HEK293T (cell line): Measurements from ENCODE around the gene ATP1A3.

Experiments used
- CTCF ChIA-PET: fragments of 350-600 bp; formaldehyde crosslinking; extraction: SDS; loops from one replicate; lab custom pipeline; 2021; ENCODE audit warnings: antibody characterized with exemption, inconsistent platforms; lab: Yijun Ruan, JAX
- POLR2A ChIA-PET: fragments of 350-600 bp; formaldehyde crosslinking; extraction: SDS; loops from one replicate; lab custom pipeline; 2020; ENCODE audit warnings: antibody characterized with exemption, inconsistent platforms; lab: Yijun Ruan, JAX
- DNase-seq: peaks from one replicate; pipeline ENCODE4 v3.0.0; 2012; ENCODE audit warnings: mixed read lengths; ENCODE audit errors: extremely low spot score
- ARNT ChIP-seq: fragments of 450-650 bp; IDR thresholded peaks from 2 replicates; pipeline ENCODE4 v1.6.1; 2017; ENCODE audit warnings: mild to moderate bottlenecking
- BHLHE40 ChIP-seq: fragments of 450-650 bp; IDR thresholded peaks from 2 replicates; pipeline ENCODE4 v1.6.1; 2016; ENCODE audit warnings: mild to moderate bottlenecking, moderate library complexity, borderline replicate concordance
- CTBP1 ChIP-seq: fragments of 450-650 bp; IDR thresholded peaks from 2 replicates; pipeline ENCODE4 v1.6.1; 2016; ENCODE audit warnings: borderline replicate concordance
- ELF4 ChIP-seq: fragments of 450-650 bp; IDR thresholded peaks from 2 replicates; pipeline ENCODE4 v1.6.1; 2017; ENCODE audit warnings: antibody characterized with exemption
- FOXA1 ChIP-seq: fragments of 450-650 bp; IDR thresholded peaks from 2 replicates; pipeline ENCODE4 v1.6.1; 2016; ENCODE audit warnings: mild to moderate bottlenecking
- FOXK2 ChIP-seq: fragments of 450-650 bp; IDR thresholded peaks from 2 replicates; pipeline ENCODE4 v1.6.1; 2016; ENCODE audit warnings: mild to moderate bottlenecking
- FOXM1 ChIP-seq: fragments of 450-650 bp; IDR thresholded peaks from 2 replicates; pipeline ENCODE4 v1.6.1; 2017; ENCODE audit warnings: mild to moderate bottlenecking, borderline replicate concordance
- HDGF ChIP-seq: fragments of 450-650 bp; IDR thresholded peaks from 2 replicates; pipeline ENCODE4 v1.6.1; 2017; ENCODE audit warnings: antibody characterized with exemption, borderline replicate concordance
- L3MBTL2 ChIP-seq: fragments of 450-650 bp; conservative IDR thresholded peaks from 2 replicates; pipeline ENCODE4 v1.6.1; 2016; ENCODE audit warnings: mild to moderate bottlenecking
- LEF1 ChIP-seq: fragments of 450-650 bp; IDR thresholded peaks from 2 replicates; pipeline ENCODE4 v1.6.1; 2017; ENCODE audit warnings: mild to moderate bottlenecking, borderline replicate concordance
- NFRKB ChIP-seq: fragments of 450-650 bp; IDR thresholded peaks from 2 replicates; pipeline ENCODE4 v1.6.1; 2016; ENCODE audit warnings: mild to moderate bottlenecking, moderate library complexity
- SP1 ChIP-seq: fragments of 450-650 bp; IDR thresholded peaks from 2 replicates; pipeline ENCODE4 v1.6.1; 2017
- SUZ12 ChIP-seq: fragments of 450-650 bp; IDR thresholded peaks from 2 replicates; pipeline ENCODE4 v1.6.1; 2016; ENCODE audit warnings: mild to moderate bottlenecking
- TARDBP ChIP-seq: fragments of 450-650 bp; IDR thresholded peaks from 2 replicates; pipeline ENCODE4 v1.6.1; 2016
- ZNF384 ChIP-seq: fragments of 450-650 bp; IDR thresholded peaks from 2 replicates; pipeline ENCODE4 v1.6.1; 2016
- TF ChIP-seq, protein P1 (sequence below): fragments of 450-650 bp; IDR thresholded peaks from 2 replicates; pipeline ENCODE4 v1.6.1; 2016

ATP1A3 gene

DNA sequence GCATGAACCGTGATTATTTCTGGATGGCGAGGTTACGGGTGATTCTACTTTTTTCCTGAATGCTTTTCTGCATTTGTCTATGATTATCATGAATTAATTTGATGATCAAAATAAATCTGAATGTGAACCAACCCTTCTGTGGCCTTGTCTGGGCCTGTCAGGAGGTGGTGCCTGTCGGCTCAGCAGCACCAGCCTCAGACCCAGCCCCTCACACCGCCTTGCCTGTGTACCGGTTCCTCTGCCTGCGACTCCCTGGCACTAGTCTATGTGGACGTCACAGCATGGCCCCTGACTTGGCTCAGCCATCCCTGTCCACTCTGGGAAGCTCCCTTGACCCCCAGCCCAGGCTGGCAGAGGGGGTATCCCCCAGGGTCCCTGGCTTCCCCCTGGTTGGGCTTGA is 19.4 kb downstream of the ATP1A3 start:
- CTCF ChIA-PET, result no interaction called here
- DNase-seq, result no peak
- POLR2A ChIA-PET, result interaction anchor here (1.2 kb wide), 1 partner anchor 15 kb away, joined by 3 read pairs; the partner anchor contains the start of gene RABAC1

DNA sequence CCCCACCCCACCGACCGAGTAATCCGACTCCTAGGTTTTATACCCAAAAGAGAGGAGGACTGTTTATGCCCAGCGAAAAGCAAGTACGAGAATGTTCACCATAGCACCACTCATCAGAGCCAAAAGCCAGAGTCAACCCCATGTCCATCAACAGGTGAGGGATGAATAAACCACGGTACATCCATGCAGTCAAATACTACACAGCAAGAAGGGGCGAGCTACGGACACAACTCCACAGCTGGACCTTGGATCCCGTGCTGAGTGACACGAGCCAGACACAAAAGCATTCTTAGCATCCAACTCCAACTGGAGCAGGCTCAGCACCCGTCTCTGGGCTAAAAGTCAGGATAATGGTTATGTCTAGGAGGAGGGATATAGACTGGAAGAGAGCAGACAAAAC is 22.7 kb downstream of the ATP1A3 start:
- TF ChIP-seq SP1, result no peak
- TF ChIP-seq TARDBP, result no peak
- TF ChIP-seq, protein P1, sequence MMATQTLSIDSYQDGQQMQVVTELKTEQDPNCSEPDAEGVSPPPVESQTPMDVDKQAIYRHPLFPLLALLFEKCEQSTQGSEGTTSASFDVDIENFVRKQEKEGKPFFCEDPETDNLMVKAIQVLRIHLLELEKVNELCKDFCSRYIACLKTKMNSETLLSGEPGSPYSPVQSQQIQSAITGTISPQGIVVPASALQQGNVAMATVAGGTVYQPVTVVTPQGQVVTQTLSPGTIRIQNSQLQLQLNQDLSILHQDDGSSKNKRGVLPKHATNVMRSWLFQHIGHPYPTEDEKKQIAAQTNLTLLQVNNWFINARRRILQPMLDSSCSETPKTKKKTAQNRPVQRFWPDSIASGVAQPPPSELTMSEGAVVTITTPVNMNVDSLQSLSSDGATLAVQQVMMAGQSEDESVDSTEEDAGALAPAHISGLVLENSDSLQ, result no peak
- no peak for TF ChIP-seq ELF4
- TF ChIP-seq ZNF384, result no peak
- no peak for TF ChIP-seq LEF1
- TF ChIP-seq BHLHE40, result no peak
- no peak for TF ChIP-seq FOXA1
- TF ChIP-seq HDGF, result no peak
- DNase-seq, result no peak
- ChIA-PET POLR2A (no interaction called here), CTCF (no interaction called here)

More for the DNA sequence above, 19.4 kb downstream of the ATP1A3 start:
- no peak for TF ChIP-seq LEF1

DNA sequence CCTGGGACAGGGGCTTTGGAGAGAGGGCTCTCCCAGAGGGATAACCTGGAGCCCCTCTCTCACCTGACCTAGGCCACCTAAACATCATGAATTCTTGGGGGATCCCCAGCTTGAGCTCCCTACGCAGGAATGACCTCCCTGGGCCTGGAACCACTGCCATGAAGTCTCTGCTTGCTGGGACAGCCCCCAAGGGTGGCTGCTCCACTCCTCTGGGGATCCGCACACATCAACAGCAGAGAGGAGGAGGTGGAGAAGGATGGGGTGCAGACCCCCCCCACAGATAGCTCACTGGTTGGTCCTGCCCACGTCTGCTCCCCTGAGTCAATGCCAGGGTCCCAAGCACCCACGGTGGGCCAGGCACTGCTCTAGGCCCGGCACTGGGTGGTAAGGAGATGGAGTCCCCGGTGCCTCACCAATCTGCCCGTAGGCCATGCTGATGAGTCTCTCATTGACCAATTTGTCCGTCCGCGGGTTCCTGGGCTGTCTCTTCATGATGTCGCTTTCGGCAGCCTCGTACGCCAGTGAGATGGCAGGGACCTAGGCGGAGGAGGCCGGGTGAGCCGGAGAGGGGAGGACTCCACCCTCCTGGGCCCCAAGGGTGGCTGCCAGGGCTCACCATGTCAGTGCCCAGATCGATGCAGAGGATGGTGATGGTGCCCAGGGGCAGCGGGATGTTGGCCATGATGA is 24.1 kb downstream of the ATP1A3 start:
- CTCF ChIA-PET, result interaction anchor here (0.6 kb wide), 1 partner anchor 618 kb away, joined by 3 read pairs; no protein-coding TSS in a partner anchor
- TF ChIP-seq CTBP1 (no peak), NFRKB (no peak), L3MBTL2 (no peak), HDGF (no peak), LEF1 (no peak), FOXM1 (no peak), SP1 (no peak), FOXA1 (no peak), FOXK2 (no peak), SUZ12 (no peak), ARNT (no peak), TARDBP (no peak), BHLHE40 (no peak)
- TF ChIP-seq, protein P1, result no peak
- POLR2A ChIA-PET, result no interaction called here
- DNase-seq, result no peak

DNA sequence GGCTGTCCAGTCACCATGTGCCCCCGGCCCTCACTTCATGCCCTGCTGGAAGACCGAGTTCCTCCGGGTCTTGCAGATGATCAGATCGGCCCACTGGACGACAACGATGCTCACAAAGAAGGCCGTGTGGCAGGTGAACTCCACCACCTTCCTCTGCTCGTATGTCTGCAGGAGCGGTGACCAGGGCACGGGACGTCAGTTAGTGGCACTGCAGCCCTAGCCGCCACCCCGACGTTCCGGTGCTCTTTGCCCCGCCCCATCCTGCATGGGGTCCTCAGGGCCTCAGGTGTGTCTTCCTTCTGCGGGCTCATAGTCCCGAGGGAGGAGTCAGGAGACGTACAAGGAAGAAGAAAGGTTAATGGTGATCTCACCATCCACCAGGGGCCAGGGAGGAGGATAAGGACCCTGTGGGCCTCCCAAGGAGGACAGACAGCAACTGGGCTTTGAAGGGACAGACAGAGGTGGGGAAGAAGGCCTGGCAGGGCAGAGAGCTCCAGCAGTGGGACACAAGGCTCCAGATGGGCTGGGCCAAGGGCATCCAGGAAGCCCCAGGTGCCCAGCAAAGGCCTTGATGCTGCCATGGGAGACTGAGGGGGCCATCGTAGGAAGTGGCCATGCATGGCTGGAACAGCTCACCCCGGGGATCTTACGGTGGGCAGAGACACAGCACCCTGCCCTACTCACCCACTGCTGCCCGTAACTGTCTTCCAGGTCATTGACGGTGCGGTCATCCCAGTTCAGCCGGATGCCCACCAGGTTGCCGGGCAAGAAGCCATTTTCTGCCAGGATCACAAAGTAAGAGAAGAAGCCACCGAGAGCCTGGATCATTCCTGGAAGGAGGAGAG is 25.1 kb downstream of the ATP1A3 start:
- CTCF ChIA-PET, result interaction anchor here (0.6 kb wide), 1 partner anchor 617 kb away, joined by 3 read pairs; no protein-coding TSS in a partner anchor
- POLR2A ChIA-PET, result no interaction called here
- TF ChIP-seq ELF4, result no peak
- no peak for DNase-seq

DNA sequence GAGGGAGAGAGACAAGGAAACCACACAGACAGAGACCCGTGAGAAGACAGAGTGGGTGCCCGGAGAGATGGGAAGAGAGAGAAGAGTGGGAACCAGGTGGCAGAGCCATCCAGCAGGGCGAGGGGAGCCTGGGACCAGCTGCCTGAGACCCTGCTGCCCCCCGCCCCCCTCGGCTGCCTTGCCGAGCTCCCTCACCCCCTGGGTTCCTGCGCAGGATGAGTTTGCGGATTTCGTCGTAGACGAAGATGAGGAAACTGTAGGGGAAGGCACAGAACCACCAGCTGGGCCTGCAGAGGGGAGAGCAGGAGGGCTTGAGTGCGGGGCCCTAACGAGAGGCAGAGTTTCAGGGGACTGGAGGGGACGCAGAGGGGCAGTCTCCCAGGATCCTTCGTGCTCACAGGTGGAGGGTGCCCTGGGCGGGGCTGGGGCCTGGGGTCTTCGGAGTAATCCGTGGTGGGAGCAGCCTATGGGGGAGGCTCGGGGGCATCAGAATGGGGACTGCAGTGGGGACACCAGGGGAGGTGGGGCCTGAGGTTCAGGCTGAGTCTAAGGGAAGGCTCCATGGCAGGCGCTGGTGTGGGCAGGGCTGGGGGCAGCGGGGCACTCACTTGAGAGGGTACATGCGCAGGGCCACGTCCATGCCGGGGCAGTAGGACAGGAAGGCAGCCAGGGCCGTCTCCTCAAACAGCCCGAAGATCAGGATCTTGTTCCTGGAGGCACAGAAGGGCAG is 26.8 kb downstream of the ATP1A3 start:
- DNase-seq, result no peak
- no peak for TF ChIP-seq FOXA1
- no peak for TF ChIP-seq LEF1
- no peak for TF ChIP-seq FOXM1
- TF ChIP-seq CTBP1, result no peak
- TF ChIP-seq L3MBTL2, result no peak
- no peak for TF ChIP-seq ZNF384
- TF ChIP-seq NFRKB, result no peak
- no peak for TF ChIP-seq SUZ12
- TF ChIP-seq ARNT, result no peak
- TF ChIP-seq TARDBP, result no peak
- TF ChIP-seq ELF4, result no peak
- no peak for TF ChIP-seq FOXK2
- TF ChIP-seq, protein P1, result no peak
- no peak for TF ChIP-seq BHLHE40
- no peak for TF ChIP-seq HDGF
- TF ChIP-seq SP1, result no peak
- CTCF ChIA-PET, result no interaction called here
- POLR2A ChIA-PET, result no interaction called here

DNA sequence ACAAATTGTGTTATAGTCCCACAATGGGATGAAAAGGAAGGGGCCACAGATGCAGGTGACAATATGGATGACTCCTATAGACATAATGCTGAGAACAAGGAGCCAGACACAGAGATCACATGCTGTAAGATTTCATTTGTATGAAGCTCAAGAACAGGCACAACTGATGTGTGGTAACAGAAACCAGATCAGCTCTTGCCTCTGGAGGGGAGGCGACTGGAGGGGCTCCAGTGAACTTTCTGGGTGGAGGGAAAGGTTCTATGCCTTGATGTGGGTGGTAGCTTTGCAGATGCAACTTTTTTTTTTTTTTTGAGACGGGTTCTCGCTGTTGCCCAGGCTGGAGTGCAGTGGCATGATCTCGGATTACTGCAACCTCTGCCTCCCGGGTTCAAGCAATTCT is 28.9 kb downstream of the ATP1A3 start:
- ChIA-PET CTCF (interaction anchor here (0.7 kb wide), 1 partner anchor 14 kb away, joined by 6 read pairs; no protein-coding TSS in a partner anchor), POLR2A (no interaction called here)

More for the DNA sequence above, 28.9 kb downstream of the ATP1A3 start:
- TF ChIP-seq ZNF384 (no peak), FOXM1 (no peak), HDGF (no peak), FOXK2 (no peak), BHLHE40 (no peak), ELF4 (no peak), CTBP1 (no peak), NFRKB (no peak)
- TF ChIP-seq, protein P1, result no peak
- no peak for DNase-seq
